HepG2 (cell line): ENCODE data around the gene CCNF. TPM values are rescaled to one million over a fixed set of nuclear protein-coding genes. Genes with fewer than 3 reads are reported as not detected.
A peak's percentile ranks its signal among the peaks of the same experiment; 100 is the strongest.

Experiments used
- ATAC-seq: fragments of 200-7000 bp; cut with Tn5 transposase; 3 replicates; pipeline ENCODE4 v1.9.1; 2020; ENCODE audit warnings: mild to moderate bottlenecking, moderate library complexity
- BruUV-seq: library from RNA; stranded (reverse); fragments of 400-500 nt; replicated peaks from 2 replicates; lab custom pipeline; 2021; lab: Mats Ljungman, UMichigan
- CTCF ChIA-PET: fragments of 300-600 bp; formaldehyde crosslinking; extraction: SDS; loops from one replicate; lab custom pipeline; 2021; ENCODE audit warnings: low total read pairs, inconsistent platforms, low intra/inter-chr PET ratio; lab: Yijun Ruan, JAX
- POLR2A ChIA-PET: fragments of 350-600 bp; sonication (Branson Sonifier 250); formaldehyde crosslinking; loops from one replicate; lab custom pipeline; 2020; ENCODE audit warnings: antibody characterized with exemption, inconsistent platforms; lab: Yijun Ruan, JAX
- DNase-seq: peaks from one replicate; pipeline ENCODE4 v3.0.0-alpha.2; 2015; ENCODE audit warnings: low spot score
- FAIRE-seq: peaks from 3 replicates; lab custom pipeline; 2011; peaks lifted over from hg19 to GRCh38; lab: Jason Lieb, UNC
- H2AFZ ChIP-seq: one replicate; pipeline ENCODE4 v1.6.1; 2011; ENCODE audit warnings: low read length, inconsistent platforms
- H3K27ac ChIP-seq: fragments of 300-600 bp; 3 replicates; pipeline ENCODE4 v1.8.0; 2011; ENCODE audit warnings: mixed run types, mild to moderate bottlenecking, mixed read lengths, low read length, inconsistent platforms; ENCODE audit not compliant: insufficient read depth; ENCODE audit errors: extremely low read length
- H3K27me3 ChIP-seq, 2 experiments: fragments of 200-600 bp in 1 of 2; 2 replicates in 1 of 2; 3 replicates in 1 of 2; pipeline versions ENCODE4 v1.6.0 to v1.8.0; 2011; ENCODE audit warnings: low read length in 2 of 2, mild to moderate bottlenecking in 2 of 2, moderate library complexity in 2 of 2, inconsistent platforms in 1 of 2; ENCODE audit not compliant: insufficient read depth in 2 of 2, control insufficient read depth in 1 of 2
- H3K36me3 ChIP-seq, 2 experiments: fragments of 200-600 bp in 1 of 2; replicated peaks in 1 of 2; 2 replicates in 1 of 2; 3 replicates in 1 of 2; pipeline versions ENCODE4 v1.5.1 to v1.8.0; 2011; ENCODE audit warnings: low read length in 2 of 2, inconsistent platforms in 1 of 2; ENCODE audit not compliant: insufficient read depth in 2 of 2, control insufficient read depth in 1 of 2
- H3K4me1 ChIP-seq: 2 replicates; pipeline ENCODE4 v1.5.1; 2012; ENCODE audit warnings: low read length, inconsistent platforms; ENCODE audit not compliant: insufficient read depth
- H3K4me2 ChIP-seq: 2 replicates; pipeline ENCODE4 v1.6.0; 2011; ENCODE audit warnings: low read depth, low read length, inconsistent platforms
- H3K4me3 ChIP-seq, 3 experiments: fragments of 200-600 bp in 1 of 3; sonication (generic), shearing (Covaris generic) in 1 of 3; replicated peaks in 1 of 3; 2 replicates each; pipeline ENCODE4 v1.5.1; 2011 to 2016; ENCODE audit warnings: low read length in 3 of 3, inconsistent platforms in 2 of 3, low read depth in 2 of 3, mild to moderate bottlenecking in 2 of 3, control low read depth in 1 of 3, mixed read lengths in 1 of 3; ENCODE audit not compliant: insufficient read depth in 1 of 3
- H3K79me2 ChIP-seq: one replicate; pipeline ENCODE4 v1.6.1; 2011; ENCODE audit warnings: low read length, inconsistent platforms; ENCODE audit not compliant: insufficient read depth
- H3K9ac ChIP-seq: 2 replicates; pipeline ENCODE4 v1.6.0; 2011; ENCODE audit warnings: mild to moderate bottlenecking, low read depth, low read length, inconsistent platforms; ENCODE audit not compliant: insufficient read depth
- H3K9me3 ChIP-seq: 2 replicates; pipeline ENCODE4 v1.5.1; 2012; ENCODE audit warnings: mild to moderate bottlenecking, low read length
- H4K20me1 ChIP-seq: 2 replicates; pipeline ENCODE4 v1.6.0; 2011; ENCODE audit warnings: inconsistent platforms, mild to moderate bottlenecking, low read length, moderate library complexity; ENCODE audit not compliant: insufficient read depth
- CREB1 ChIP-seq, 2 experiments: fragments of 450-650 bp in 1 of 2; IDR thresholded peaks; 2 replicates each; pipeline ENCODE4 v1.6.1; 2016 to 2017; ENCODE audit warnings: control low read depth in 1 of 2, mild to moderate bottlenecking in 1 of 2, missing compliant biosample characterization in 1 of 2, missing genetic modification characterization in 1 of 2
- ELF3 ChIP-seq: IDR thresholded peaks from 2 replicates; pipeline ENCODE4 v1.6.1; 2016; ENCODE audit warnings: missing genetic modification reagents, missing compliant biosample characterization
- ERF ChIP-seq: IDR thresholded peaks from 2 replicates; pipeline ENCODE4 v1.6.1; 2018; ENCODE audit warnings: missing biosample characterization, missing genetic modification reagents
- ESRRA ChIP-seq: sonication (generic); formaldehyde crosslinking; IDR thresholded peaks from 2 replicates; pipeline ENCODE4 v1.5.1; 2020; ENCODE audit warnings: mild to moderate bottlenecking, low read depth, missing genetic modification reagents
- MAFK ChIP-seq, 2 experiments: IDR thresholded peaks in 1 of 2; conservative IDR thresholded peaks in 1 of 2; 2 replicates each; pipeline ENCODE4 v1.6.1; 2011; ENCODE audit warnings: improper control_type of control experiment in 2 of 2, low read length in 2 of 2
- MXD1 ChIP-seq: sonication (generic); formaldehyde crosslinking; IDR thresholded peaks from 2 replicates; pipeline ENCODE4 v1.4.0; 2020; ENCODE audit warnings: mild to moderate bottlenecking, missing genetic modification reagents
- SP4 ChIP-seq: sonication (generic); formaldehyde crosslinking; IDR thresholded peaks from 2 replicates; pipeline ENCODE4 v1.8.1; 2023; ENCODE audit warnings: mild to moderate bottlenecking, missing genetic modification reagents
- SP5 ChIP-seq: IDR thresholded peaks from 2 replicates; pipeline ENCODE4 v1.6.1; 2016; ENCODE audit warnings: low read depth, borderline replicate concordance
- YY1 ChIP-seq: IDR thresholded peaks from 2 replicates; pipeline ENCODE4 v1.6.1; 2011; ENCODE audit warnings: low read length, low read depth, moderate library complexity, mild to moderate bottlenecking; ENCODE audit not compliant: insufficient read depth, insufficient replicate concordance
- ZBTB7B ChIP-seq: sonication (generic); formaldehyde crosslinking; IDR thresholded peaks from 2 replicates; pipeline ENCODE4 v1.4.0; 2020; ENCODE audit warnings: missing genetic modification reagents
- ZNF350 ChIP-seq: sonication (generic); formaldehyde crosslinking; IDR thresholded peaks from 2 replicates; pipeline ENCODE4 v1.4.0; 2020; ENCODE audit warnings: mild to moderate bottlenecking, low read depth, missing genetic modification reagents, borderline replicate concordance
- WGBS: methylation state at CpG from one replicate; pipeline ENCODE4 v1.1.6; 2017; ENCODE audit warnings: low lambda C conversion rate; 5-methylcytosine and 5-hydroxymethylcytosine counted together
- in situ Hi-C: cut with HindIII; loops from 2 replicates; pipeline ENCODE4 v1.10.0; 2017; ENCODE audit warnings: low pct_unique_long_range_greater_than_20kb; ENCODE audit not compliant: extremely low pct_ligation_motif_present
- intact Hi-C: fragments of 100-400 bp; cut with micrococcal nuclease; formaldehyde crosslinking; loops from one replicate; pipeline ENCODE4 v1.10.0; 2022; ENCODE audit not compliant: unreplicated experiment
- polyA plus RNA-seq, 8 experiments: library from polyadenylated mRNA; depleted of rRNA in 3 of 8; stranded (reverse) in 7 of 8; unstranded in 1 of 8; fragments of >200 nt; fragmentation: Illumina TruSeq in 4 of 8; extraction: Trizol in 4 of 8; gene quantifications; 2 replicates each; pipeline versions ENCODE4 v1.2.1 to v1.2.3, GENCODE V29; 2011 to 2016; ENCODE audit warnings: low read depth in 4 of 8, missing spikeins in 1 of 8, mixed read lengths in 1 of 8; ENCODE audit not compliant: insufficient read depth in 1 of 8
- total RNA-seq, 5 experiments: library from RNA; depleted of rRNA; stranded (reverse); fragments of >200 nt; fragmentation: Illumina TruSeq; extraction: Trizol; gene quantifications; 2 replicates each; pipeline ENCODE4 v1.2.3, GENCODE V29; 2016; ENCODE audit warnings: low read depth in 1 of 5
- TF ChIP-seq, protein P1 (sequence below): sonication (generic); formaldehyde crosslinking; IDR thresholded peaks from 2 replicates; pipeline ENCODE4 v1.4.0; 2020; ENCODE audit warnings: missing genetic modification reagents
- TF ChIP-seq, protein P2 (sequence below): sonication (generic); formaldehyde crosslinking; IDR thresholded peaks from 2 replicates; pipeline ENCODE4; 2020; ENCODE audit warnings: missing genetic modification reagents, mild to moderate bottlenecking, borderline replicate concordance

CCNF gene
- total and polyA plus RNA-seq, 2 of the 13 experiments (the other 11 are each of a cell fraction or from before 2014, with no cell fraction given): 6.4 to 22.8 TPM

- no peak for TF ChIP-seq ZBTB7B (CRISPR knock-in tag)
- TF ChIP-seq MAFK (conservative IDR thresholded peaks at IDR 0.05 in 1 of 2, IDR thresholded peaks at IDR 0.05 in 1 of 2; ENCODE audit: low read length in 2 of 2): 0 out of 4 replicates have a peak, but pooled peaks of 1 of the 2 experiments have one; percentile 14
Observed at GRCh38 chr16:2458887-2459646, 29.8 kb downstream of the CCNF start (continued).

DNA sequence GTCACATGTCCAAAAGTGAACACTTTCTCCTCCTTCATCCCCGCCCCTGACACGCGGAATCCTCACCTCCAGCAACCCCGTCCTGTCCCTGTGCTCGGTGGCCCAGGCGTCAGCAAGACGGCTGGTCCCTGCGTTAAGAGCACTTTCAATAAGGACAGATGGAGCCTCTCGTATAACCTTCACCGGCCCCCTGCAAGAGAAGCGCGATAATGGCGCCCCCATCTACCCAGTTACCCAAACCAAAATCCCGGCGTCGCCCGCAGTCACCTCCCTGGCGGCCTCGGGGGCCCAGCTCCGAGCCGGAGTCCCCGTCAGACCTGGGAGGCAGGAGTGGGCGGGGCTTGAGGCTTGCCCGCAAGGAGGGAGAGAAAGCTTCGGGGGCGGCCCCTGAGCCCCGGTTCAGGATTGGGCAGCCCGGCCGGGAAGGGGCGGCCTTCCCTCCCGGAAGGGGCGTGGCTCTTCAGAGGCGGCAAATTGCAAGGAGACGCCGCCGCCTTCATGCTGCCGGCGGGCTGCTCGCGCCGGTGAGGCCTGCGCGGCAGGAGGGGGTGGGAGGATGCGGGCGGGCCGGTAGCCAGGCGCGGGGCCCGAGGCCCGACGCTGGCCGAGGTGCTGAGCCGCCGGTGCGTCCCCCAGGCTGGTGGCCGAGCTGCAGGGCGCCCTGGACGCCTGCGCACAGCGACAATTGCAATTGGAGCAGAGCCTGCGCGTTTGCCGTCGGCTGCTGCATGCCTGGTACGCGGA lies 30.6 kb downstream of the CCNF start, which contains the start of gene TEDC2:
TEDC2 (plus strand) TSS at position 463 of the 744 bp plus-strand sequence; CDS start at position 499, 36 bp downstream.
- no peak within 1 kb of the TSS for H2AFZ ChIP-seq
- intact Hi-C loops (no loop called here), in situ Hi-C loops (no loop called here)
- no TSS peak for BruUV-seq
- ATAC-seq (peak; percentile 91), DNase-seq (peak; percentile 92), FAIRE-seq (peak; percentile 4)
- peak within 1 kb of the TSS; percentile 78 for H3K27ac ChIP-seq
- no peaks in the 10 kb centered on the region for H3K79me2 ChIP-seq
- no peaks in the 10 kb centered on the region for H4K20me1 ChIP-seq
- POLR2A ChIA-PET: interaction anchor here (0.6 to 1.7 kb wide), 8 partner anchors 9 to 65 kb away, joined by 3 to 9 read pairs (median 4); partner anchors contain the start of genes NTN3 and TBC1D24
- peaks cover 16 to 23% of the 10 kb centered on the region in 2 experiments; a peak in 4 of 5 replicates for H3K36me3 ChIP-seq
- peak within 1 kb of the TSS; percentile 72 for H3K9ac ChIP-seq
- WGBS: 0% methylated on average over 20 of the region's 66 CpGs
- H3K4me1 ChIP-seq: peaks cover 24% of the 10 kb centered on the region
- no peaks in the 10 kb centered on the region for H3K9me3 ChIP-seq
- peak within 1 kb of the TSS; percentile 98 for H3K4me2 ChIP-seq
- H3K4me3 ChIP-seq: peak within 1 kb of the TSS; percentile 59 to 75 (median 65)
- CTCF ChIA-PET: no interaction called here
- no peaks in the 10 kb centered on the region for H3K27me3 ChIP-seq
- TF ChIP-seq MXD1 (CRISPR knock-in tag) (no peak), ESRRA (0 out of 2 replicates have a peak, but pooled peaks have one; percentile 38), CREB1 (IDR thresholded peaks at IDR 0.05) (0 out of 2 replicates have a peak, but pooled peaks have one; percentile 30), CREB1 (CRISPR knock-in tag; IDR thresholded peaks at IDR 0.05) (no peak), SP5 (peak; percentile 51), ERF (0 out of 2 replicates have a peak, but pooled peaks have one; percentile 28), ZNF350 (peak; percentile 42; the same call in 1 of the 2 replicates), SP4 (CRISPR knock-in tag) (peak; percentile 95), YY1 (peak; percentile 50), ELF3 (CRISPR knock-in tag) (peak; percentile 21; the same call in 1 of the 2 replicates)
- TF ChIP-seq, protein P1, sequence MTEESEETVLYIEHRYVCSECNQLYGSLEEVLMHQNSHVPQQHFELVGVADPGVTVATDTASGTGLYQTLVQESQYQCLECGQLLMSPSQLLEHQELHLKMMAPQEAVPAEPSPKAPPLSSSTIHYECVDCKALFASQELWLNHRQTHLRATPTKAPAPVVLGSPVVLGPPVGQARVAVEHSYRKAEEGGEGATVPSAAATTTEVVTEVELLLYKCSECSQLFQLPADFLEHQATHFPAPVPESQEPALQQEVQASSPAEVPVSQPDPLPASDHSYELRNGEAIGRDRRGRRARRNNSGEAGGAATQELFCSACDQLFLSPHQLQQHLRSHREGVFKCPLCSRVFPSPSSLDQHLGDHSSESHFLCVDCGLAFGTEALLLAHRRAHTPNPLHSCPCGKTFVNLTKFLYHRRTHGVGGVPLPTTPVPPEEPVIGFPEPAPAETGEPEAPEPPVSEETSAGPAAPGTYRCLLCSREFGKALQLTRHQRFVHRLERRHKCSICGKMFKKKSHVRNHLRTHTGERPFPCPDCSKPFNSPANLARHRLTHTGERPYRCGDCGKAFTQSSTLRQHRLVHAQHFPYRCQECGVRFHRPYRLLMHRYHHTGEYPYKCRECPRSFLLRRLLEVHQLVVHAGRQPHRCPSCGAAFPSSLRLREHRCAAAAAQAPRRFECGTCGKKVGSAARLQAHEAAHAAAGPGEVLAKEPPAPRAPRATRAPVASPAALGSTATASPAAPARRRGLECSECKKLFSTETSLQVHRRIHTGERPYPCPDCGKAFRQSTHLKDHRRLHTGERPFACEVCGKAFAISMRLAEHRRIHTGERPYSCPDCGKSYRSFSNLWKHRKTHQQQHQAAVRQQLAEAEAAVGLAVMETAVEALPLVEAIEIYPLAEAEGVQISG: peak; percentile 62; the same call in 1 of the 2 replicates
- TF ChIP-seq, protein P2, sequence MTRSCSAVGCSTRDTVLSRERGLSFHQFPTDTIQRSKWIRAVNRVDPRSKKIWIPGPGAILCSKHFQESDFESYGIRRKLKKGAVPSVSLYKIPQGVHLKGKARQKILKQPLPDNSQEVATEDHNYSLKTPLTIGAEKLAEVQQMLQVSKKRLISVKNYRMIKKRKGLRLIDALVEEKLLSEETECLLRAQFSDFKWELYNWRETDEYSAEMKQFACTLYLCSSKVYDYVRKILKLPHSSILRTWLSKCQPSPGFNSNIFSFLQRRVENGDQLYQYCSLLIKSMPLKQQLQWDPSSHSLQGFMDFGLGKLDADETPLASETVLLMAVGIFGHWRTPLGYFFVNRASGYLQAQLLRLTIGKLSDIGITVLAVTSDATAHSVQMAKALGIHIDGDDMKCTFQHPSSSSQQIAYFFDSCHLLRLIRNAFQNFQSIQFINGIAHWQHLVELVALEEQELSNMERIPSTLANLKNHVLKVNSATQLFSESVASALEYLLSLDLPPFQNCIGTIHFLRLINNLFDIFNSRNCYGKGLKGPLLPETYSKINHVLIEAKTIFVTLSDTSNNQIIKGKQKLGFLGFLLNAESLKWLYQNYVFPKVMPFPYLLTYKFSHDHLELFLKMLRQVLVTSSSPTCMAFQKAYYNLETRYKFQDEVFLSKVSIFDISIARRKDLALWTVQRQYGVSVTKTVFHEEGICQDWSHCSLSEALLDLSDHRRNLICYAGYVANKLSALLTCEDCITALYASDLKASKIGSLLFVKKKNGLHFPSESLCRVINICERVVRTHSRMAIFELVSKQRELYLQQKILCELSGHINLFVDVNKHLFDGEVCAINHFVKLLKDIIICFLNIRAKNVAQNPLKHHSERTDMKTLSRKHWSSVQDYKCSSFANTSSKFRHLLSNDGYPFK (CRISPR knock-in tag): peak; percentile 31; the same call in 1 of the 2 replicates
